Parathyroid adenoma (tissue), 2 donors: Measurements from ENCODE around the gene KLF6.

Source experiments
- H2AFZ ChIP-seq: fragments of 300-600 bp; sonication (generic); one replicate; pipeline ENCODE4 v1.7.0; 2017; ENCODE audit warnings: antibody characterized with exemption, mild to moderate bottlenecking
- H3K27ac ChIP-seq: fragments of 300-600 bp; sonication (generic); one replicate; pipeline ENCODE4 v1.7.0; 2017
- H3K27me3 ChIP-seq: fragments of 300-600 bp; sonication (generic); one replicate; pipeline ENCODE4 v1.7.0; 2017; ENCODE audit warnings: low read length; ENCODE audit not compliant: control insufficient read depth, insufficient read depth
- H3K36me3 ChIP-seq: fragments of 300-600 bp; sonication (generic); one replicate; pipeline ENCODE4 v1.7.0; 2017; ENCODE audit warnings: low read length; ENCODE audit not compliant: control insufficient read depth, insufficient read depth
- H3K4me1 ChIP-seq: fragments of 300-600 bp; sonication (generic); one replicate; pipeline ENCODE4 v1.7.0; 2017; ENCODE audit warnings: control low read depth
- H3K4me2 ChIP-seq: fragments of 300-600 bp; sonication (generic); one replicate; pipeline ENCODE4 v1.7.0; 2017; ENCODE audit warnings: low read length
- H3K4me3 ChIP-seq: fragments of 300-600 bp; sonication (generic); one replicate; pipeline ENCODE4 v1.7.0; 2017; ENCODE audit warnings: low read depth, low read length
- H3K79me2 ChIP-seq: fragments of 300-600 bp; sonication (generic); one replicate; pipeline ENCODE4 v1.7.0; 2017; ENCODE audit warnings: control low read depth
- H3K9ac ChIP-seq: fragments of 300-600 bp; sonication (generic); one replicate; pipeline ENCODE4 v1.7.0; 2017; ENCODE audit warnings: mild to moderate bottlenecking
- H3K9me3 ChIP-seq: fragments of 300-600 bp; sonication (generic); one replicate; pipeline ENCODE4 v1.7.0; 2017; ENCODE audit warnings: low read length; ENCODE audit not compliant: control insufficient read depth
- CTCF ChIP-seq: fragments of 300-600 bp; sonication (generic); IDR thresholded peaks from one replicate; pipeline ENCODE4 v1.7.0; 2017; ENCODE audit warnings: antibody characterized with exemption, mild to moderate bottlenecking
- donor health status: primary hyperparathyroidism.

Gene KLF6

GRCh38 chr10:3827768-3828403, 42.9 kb upstream of the KLF6 start:
- Histone ChIP-seq H3K9me3 (no peaks in the 10 kb centered on the region), H3K79me2 (no peaks in the 10 kb centered on the region), H3K27me3 (no peaks in the 10 kb centered on the region), H2AFZ (no peak overlapping the region), H3K27ac (no peak overlapping the region), H3K36me3 (no peaks in the 10 kb centered on the region), H3K4me2 (no peak overlapping the region), H3K9ac (no peak overlapping the region), H3K4me3 (no peak overlapping the region), H3K4me1 (peaks cover 5% of the 10 kb centered on the region)
- TF ChIP-seq CTCF: no peak

- Histone ChIP-seq H3K4me2 (no peak overlapping the region), H3K4me3 (no peak overlapping the region), H3K27me3 (no peaks in the 10 kb centered on the region), H3K36me3 (no peaks in the 10 kb centered on the region), H3K27ac (no peak overlapping the region), H3K79me2 (no peaks in the 10 kb centered on the region), H3K9me3 (no peaks in the 10 kb centered on the region), H2AFZ (no peak overlapping the region), H3K4me1 (peaks cover 5% of the 10 kb centered on the region), H3K9ac (no peak overlapping the region)
- TF ChIP-seq CTCF: no peak
These were observed 42.3 kb upstream of the KLF6 start for GRCh38 chr10:3827266-3827665.

DNA sequence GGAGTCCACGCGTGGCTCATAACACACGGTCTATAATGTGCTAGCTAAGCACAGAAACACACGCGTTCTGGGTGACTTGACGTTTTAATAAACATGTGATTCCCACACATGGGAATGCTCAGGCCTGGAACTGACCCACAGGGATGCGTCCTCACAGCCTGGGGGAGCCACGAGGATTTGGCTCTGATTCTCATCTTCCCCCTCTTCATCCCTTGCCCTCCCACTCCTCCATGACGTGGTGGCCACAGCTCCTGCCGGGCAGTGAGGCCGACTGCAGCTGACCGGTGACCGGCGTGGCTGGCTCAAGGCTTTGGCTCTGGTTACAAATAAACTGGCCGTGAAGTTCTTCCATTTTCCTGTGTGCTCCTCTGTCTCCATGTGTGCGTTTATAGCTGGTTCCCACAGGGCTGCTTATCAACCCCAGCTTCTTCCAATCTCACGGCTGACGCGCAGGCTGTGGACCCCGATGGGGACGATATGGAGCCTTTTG, 40.9 kb upstream of the KLF6 start:
- H3K4me3 ChIP-seq: no peak overlapping the region

DNA sequence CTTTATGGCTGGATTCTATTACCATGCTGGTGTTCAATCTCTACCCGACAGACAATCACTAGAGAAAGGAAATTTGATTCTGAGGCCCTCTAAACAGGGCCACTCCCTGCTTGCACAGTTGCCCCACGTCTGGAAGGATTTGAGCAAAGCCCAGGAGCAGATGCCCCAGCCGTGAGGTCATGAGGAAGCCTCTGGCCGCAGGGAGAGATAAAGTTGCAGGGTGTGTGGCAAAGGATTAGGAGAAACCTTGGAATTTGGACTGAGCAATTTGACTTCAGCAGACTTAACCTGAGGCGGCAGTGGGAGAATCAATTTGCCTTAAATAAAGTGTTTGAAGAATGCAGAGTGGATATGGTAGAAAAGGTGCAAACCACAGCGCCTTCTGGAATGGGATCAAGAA, 40.2 kb upstream of the KLF6 start:
- no peak overlapping the region for H3K4me3 ChIP-seq
- peaks cover 5% of the 10 kb centered on the region for H3K4me1 ChIP-seq
- no peaks in the 10 kb centered on the region for H3K36me3 ChIP-seq
- H3K9me3 ChIP-seq: no peaks in the 10 kb centered on the region
- H2AFZ ChIP-seq: no peak overlapping the region
- no peak overlapping the region for H3K27ac ChIP-seq
- H3K27me3 ChIP-seq: no peaks in the 10 kb centered on the region
- no peak overlapping the region for H3K4me2 ChIP-seq
- no peak overlapping the region for H3K9ac ChIP-seq
- TF ChIP-seq CTCF: no peak
- no peaks in the 10 kb centered on the region for H3K79me2 ChIP-seq

More for the DNA sequence above, 40.9 kb upstream of the KLF6 start:
- no peak for TF ChIP-seq CTCF
- H3K9me3 ChIP-seq: no peaks in the 10 kb centered on the region
- H3K27me3 ChIP-seq: no peaks in the 10 kb centered on the region
- H3K9ac ChIP-seq: no peak overlapping the region
- no peaks in the 10 kb centered on the region for H3K79me2 ChIP-seq
- H3K4me1 ChIP-seq: peaks cover 5% of the 10 kb centered on the region
- H3K4me2 ChIP-seq: no peak overlapping the region
- no peak overlapping the region for H3K27ac ChIP-seq
- no peaks in the 10 kb centered on the region for H3K36me3 ChIP-seq
- H2AFZ ChIP-seq: no peak overlapping the region
